LNCAP (cell line): ENCODE results near the gene PAPSS2.

Experiments
- TF ChIP-seq, protein P1 (sequence below): fragments of 450-650 bp; IDR thresholded peaks from 2 replicates; pipeline ENCODE4 v1.5.1; 2017; ENCODE audit warnings: mild to moderate bottlenecking

PAPSS2 gene

DNA sequence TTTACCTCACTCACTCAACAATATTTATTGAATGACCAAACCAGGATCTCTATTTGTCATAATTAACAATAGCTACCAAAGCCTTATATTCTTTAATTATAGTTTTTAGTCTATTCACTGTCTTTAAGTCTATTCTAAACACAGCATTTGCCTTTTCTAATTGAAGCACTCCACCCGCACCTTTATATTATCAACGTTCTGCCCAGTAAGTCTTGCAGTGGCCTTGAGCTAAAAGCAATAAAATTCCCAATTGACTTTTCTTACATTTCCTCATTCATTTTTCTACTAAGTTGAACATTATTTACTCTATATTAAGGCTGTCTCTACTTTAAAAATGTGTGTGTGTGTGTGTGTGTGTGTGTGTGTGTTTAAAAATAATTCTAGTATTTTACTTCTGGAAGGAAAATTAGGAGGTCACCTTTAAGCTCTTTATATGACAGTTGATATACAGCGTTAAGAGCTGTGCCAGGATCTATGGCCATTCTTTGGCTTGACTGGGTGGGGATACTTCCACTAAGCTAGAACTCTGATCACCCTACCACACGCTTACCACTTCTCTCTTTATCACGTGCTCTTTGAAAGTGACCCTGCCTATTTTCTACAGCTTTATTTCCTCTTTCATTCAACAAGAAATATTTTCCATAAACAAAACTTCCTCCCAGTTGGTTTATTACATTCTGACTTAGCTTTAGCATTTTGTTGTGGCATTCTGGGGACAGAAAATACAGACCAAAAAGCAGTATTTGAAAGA, 8.8 kb downstream of the PAPSS2 start:
- TF ChIP-seq, protein P1, sequence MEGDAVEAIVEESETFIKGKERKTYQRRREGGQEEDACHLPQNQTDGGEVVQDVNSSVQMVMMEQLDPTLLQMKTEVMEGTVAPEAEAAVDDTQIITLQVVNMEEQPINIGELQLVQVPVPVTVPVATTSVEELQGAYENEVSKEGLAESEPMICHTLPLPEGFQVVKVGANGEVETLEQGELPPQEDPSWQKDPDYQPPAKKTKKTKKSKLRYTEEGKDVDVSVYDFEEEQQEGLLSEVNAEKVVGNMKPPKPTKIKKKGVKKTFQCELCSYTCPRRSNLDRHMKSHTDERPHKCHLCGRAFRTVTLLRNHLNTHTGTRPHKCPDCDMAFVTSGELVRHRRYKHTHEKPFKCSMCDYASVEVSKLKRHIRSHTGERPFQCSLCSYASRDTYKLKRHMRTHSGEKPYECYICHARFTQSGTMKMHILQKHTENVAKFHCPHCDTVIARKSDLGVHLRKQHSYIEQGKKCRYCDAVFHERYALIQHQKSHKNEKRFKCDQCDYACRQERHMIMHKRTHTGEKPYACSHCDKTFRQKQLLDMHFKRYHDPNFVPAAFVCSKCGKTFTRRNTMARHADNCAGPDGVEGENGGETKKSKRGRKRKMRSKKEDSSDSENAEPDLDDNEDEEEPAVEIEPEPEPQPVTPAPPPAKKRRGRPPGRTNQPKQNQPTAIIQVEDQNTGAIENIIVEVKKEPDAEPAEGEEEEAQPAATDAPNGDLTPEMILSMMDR: no peak

DNA sequence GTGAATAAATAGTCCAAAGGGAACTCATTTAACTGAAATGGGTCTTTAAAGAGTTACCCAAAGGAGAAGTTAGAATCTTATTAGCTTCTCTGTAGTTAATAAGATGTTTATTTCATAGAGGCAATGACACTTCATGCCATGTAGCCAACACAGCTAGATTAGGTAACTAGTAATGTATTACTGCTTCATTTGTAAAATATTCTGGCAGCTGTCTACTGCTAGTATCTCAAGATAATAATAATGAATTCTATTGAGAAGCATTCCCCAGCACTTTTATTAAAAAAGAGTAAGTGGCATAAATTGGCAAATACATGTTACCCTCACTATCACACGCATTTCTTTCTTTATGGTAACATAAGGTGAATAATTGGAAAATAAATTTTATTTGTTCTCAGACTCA, 10.1 kb downstream of the PAPSS2 start:
- TF ChIP-seq, protein P1: no peak

DNA sequence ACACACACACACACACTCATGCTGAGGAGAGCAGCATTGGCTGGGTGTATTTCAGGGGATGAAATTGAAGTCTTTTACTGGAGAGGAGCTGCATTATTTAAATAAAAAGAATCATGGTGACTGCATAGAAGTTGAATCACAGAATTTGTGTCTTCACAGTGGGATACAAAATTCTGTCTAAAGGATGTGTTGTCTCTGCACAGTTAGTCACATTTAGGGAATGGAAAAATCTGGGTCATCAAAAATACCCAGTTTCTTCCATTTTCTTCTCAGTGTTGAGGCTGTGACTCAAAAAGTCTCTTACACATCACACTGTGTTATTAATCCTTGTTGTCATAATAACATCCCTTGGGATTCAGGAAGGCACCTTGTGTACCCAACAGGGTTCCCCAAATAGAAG, 10.9 kb downstream of the PAPSS2 start:
- TF ChIP-seq, protein P1: no peak

DNA sequence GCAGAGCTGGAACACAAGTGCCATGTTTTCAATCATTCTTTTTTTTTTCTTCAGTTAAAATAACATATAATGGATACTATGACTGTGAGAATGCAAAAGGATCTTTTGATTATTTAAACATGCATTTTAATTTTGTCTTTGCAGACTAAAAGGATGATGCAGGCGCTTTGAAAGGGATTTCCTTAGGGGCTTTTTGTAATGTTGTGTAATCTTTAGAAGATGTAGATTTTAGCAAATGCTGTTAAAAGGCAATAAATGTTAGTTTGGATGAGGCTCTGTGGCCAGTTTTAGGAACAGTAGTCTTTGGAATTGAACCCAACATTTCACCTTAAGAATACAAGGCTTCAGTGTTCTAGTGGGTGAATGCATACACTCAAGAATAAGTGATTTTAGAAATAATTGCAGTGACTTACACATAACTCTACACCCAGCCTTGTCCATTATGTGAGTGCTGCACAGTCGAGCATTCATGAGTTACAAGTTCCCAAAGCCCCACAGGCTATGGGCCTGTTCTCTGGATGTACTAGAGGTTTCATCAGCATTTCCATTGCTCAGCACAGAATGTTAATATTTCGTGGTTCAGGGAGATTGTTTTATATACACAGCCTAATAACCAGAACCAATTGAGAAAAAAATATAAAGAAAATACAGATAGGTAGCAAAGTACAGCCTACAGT, 11.6 kb downstream of the PAPSS2 start:
- TF ChIP-seq, protein P1: no peak

DNA sequence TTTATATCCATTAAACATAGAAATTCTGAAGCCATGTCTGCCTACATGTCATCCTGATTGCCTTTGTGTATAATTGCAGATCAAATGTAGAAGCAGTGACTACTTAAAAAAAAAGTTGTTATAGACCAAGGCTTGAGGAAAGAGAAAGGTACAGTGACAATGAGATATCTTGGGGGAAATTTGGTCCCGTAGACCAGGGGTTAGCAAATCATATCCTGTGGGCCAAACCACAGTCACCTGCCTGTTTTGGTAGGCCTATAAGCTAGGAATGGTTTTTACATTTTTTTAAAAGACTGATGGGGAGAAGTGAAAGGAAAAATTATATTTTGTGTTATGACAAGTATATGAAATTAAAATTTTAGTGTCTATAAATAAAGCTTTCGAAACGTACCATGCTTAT, 12.9 kb downstream of the PAPSS2 start:
- TF ChIP-seq, protein P1: no peak

DNA sequence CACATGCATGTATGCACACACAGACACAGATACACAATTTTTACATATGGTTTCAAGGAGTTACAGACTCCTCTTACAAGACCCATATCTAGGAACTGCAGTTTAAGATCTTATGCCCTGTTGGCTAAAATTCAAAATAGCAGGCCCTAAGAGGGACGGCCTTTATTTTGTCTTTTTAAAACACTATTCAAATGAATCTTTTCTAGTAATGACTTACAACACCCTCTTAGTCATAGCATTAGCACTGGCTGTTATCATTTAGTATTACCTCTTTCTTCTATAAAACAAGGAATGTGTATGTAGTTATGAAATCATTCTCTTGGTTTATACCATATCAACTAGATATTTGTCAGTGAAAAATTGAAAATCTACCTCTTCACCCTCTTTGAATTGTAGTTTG, 15.3 kb downstream of the PAPSS2 start:
- TF ChIP-seq, protein P1: no peak

DNA sequence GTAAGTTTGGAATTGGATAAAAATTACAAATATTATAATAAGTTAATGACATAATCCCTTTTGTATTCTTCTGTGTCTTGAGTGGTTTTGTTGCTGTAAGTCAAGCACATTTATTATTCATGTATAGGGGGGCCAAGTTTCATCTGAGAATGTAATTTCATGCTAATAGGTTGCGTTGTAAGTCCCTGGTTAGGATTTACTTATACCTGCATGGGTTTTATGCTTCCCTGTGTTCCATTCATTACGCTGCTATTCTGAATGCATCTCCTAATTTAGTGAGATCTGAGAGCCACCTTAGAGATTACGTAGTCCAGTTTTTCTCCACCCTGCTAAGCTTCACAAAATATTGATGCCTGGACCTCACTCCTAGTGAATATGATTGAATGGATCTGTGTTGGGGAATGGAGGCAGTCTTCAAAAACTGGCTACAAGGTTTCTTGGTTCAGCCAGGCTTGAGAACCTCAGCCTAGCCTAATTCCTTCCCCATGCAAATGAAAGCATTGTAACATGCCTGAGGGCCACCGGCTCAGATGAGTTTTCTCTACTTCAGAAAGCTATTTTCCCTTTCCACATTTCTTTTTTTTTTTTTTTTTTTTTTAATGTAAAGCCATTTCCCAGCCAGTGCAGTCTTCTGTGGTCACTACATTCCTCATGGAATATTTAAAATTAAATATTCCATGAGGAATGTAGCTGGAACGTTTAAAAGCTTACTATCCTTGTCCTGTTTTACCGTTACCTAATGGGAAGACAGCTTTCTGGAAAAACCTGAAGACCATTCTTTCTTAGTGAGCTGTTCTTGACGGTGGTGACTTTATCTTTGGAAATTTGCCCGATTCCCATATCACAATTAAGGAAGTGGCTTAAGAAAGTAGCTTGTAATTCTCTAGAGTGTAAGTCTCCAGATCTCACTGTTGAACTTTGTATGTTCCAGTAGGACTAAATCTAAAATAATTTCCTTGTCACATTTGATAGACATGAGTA, 16.0 kb downstream of the PAPSS2 start:
- TF ChIP-seq, protein P1: no peak
